ENCODE measurements around the gene CASK. TPM values are rescaled to one million over a fixed set of nuclear protein-coding genes. Genes with fewer than 3 reads are reported as not detected.
A peak's percentile ranks its signal among the peaks of the same experiment; 100 is the strongest.

The CASK gene
- total RNA-seq, 2 experiments from 2014 or later: 39.9 to 44.6 TPM

DNA sequence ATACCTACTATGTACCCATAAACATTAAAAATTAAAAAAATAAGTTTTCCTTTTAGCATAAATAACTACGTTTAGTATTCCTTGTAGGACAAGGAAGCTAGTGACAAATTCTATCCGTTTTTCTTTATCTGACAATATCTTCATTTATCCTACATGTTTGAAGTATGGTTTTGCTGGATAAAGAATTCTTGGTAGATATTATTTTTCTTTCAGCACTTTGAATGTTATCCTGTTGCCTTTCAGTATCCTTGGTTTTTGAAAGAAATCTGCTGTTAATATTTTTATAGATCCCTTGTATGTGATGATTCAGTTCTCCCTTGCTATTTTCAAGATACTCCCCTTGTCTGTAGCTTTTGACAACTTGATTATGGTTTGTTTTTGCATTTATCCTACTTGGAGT is 76.6 kb downstream of the CASK start:
- Histone ChIP-seq H3K9me3 (ENCODE audit: control insufficient read depth in 1 of 2, insufficient read depth in 1 of 2, low read length in 2 of 2) (peaks cover 0 to 39% of the 10 kb centered on the region in 2 experiments), H3K27me3 (ENCODE audit: control insufficient read depth in 1 of 2, insufficient read depth in 2 of 2, low read length in 2 of 2) (no peaks in the 10 kb centered on the region), H3K36me3 (ENCODE audit: insufficient read depth, low read length) (peaks cover 25% of the 10 kb centered on the region), H3K27ac (ENCODE audit: low read depth in 1 of 2, low read length in 2 of 2) (no peak overlapping the region), H3K4me3 (ENCODE audit: low read length) (no peak overlapping the region), H3K4me1 (ENCODE audit: insufficient read depth, low read length) (no peaks in the 10 kb centered on the region)
- Mint-ChIP-seq H3K27me3 (no peaks in the 10 kb centered on the region), H3K4me1 (ENCODE audit: low read depth) (no peaks in the 10 kb centered on the region), H3K36me3 (ENCODE audit: low read depth) (peaks cover 94% of the 10 kb centered on the region), H3K27ac (no peak overlapping the region), H3K9me3 (peaks cover 9% of the 10 kb centered on the region), H3K4me3 (no peak overlapping the region)
- CTCF ChIA-PET: no interaction called here
- POLR2A ChIA-PET: no interaction called here
- intact Hi-C loops (cut with DNase I, micrococcal nuclease): no loop called here
- no peak for ATAC-seq (ENCODE audit: poor library complexity)
- TF ChIP-seq, protein P1, sequence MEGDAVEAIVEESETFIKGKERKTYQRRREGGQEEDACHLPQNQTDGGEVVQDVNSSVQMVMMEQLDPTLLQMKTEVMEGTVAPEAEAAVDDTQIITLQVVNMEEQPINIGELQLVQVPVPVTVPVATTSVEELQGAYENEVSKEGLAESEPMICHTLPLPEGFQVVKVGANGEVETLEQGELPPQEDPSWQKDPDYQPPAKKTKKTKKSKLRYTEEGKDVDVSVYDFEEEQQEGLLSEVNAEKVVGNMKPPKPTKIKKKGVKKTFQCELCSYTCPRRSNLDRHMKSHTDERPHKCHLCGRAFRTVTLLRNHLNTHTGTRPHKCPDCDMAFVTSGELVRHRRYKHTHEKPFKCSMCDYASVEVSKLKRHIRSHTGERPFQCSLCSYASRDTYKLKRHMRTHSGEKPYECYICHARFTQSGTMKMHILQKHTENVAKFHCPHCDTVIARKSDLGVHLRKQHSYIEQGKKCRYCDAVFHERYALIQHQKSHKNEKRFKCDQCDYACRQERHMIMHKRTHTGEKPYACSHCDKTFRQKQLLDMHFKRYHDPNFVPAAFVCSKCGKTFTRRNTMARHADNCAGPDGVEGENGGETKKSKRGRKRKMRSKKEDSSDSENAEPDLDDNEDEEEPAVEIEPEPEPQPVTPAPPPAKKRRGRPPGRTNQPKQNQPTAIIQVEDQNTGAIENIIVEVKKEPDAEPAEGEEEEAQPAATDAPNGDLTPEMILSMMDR (IDR thresholded peaks at IDR 0.05): no peak
- no peak for DNase-seq

DNA sequence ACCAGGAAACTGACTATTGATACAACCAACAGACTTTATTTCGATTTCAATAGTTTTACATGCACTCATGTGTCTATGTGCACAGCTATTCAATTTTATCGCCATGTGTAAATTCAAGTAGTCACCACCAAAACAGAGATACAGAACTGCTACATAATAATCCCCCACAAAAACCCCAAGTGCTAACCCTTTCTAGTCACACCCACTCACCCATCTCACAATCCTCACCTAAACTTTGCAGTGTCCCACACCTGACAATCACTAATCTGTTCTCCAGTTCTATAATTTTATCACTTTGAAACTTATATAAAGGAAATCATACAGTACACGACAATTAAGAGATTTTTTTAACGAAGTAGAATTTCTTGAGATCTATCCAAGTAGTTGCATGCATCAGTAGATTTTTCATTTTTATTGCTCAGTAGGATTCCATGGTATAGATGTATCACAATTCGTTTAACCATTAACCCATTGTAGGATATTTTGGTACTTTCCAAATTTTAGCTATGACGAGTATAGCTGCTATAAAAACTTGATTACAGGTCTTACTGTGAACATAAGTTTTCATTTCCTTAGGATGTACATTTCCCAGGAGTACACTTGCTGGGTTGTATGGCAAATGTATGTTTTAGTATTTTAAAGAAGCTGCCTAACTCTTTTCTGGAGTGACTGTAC is 85.9 kb downstream of the CASK start:
- no peaks in the 10 kb centered on the region for H3K4me1 ChIP-seq (ENCODE audit: insufficient read depth, low read length)
- intact Hi-C loops (cut with DNase I, micrococcal nuclease): no loop called here
- TF ChIP-seq, protein P1 (IDR thresholded peaks at IDR 0.05): no peak
- H3K27me3 ChIP-seq (ENCODE audit: control insufficient read depth in 1 of 2, insufficient read depth in 2 of 2, low read length in 2 of 2): no peaks in the 10 kb centered on the region
- H3K27ac ChIP-seq (ENCODE audit: low read depth in 1 of 2, low read length in 2 of 2): no peak overlapping the region
- peaks cover under 1 to 7% of the 10 kb centered on the region in 2 experiments for H3K9me3 ChIP-seq (ENCODE audit: control insufficient read depth in 1 of 2, insufficient read depth in 1 of 2, low read length in 2 of 2)
- no peaks in the 10 kb centered on the region for H3K36me3 ChIP-seq (ENCODE audit: insufficient read depth, low read length)
- Mint-ChIP-seq H3K4me3 (peak overlapping the region; percentile 18), H3K9me3 (no peaks in the 10 kb centered on the region), H3K4me1 (ENCODE audit: low read depth) (peaks cover 26% of the 10 kb centered on the region), H3K27me3 (no peaks in the 10 kb centered on the region), H3K36me3 (ENCODE audit: low read depth) (peaks cover 42% of the 10 kb centered on the region), H3K27ac (peak overlapping the region; percentile 27)
- ChIA-PET CTCF (no interaction called here), POLR2A (no interaction called here)
- no peak for DNase-seq
- ATAC-seq (ENCODE audit: poor library complexity): no peak
- no peak overlapping the region for H3K4me3 ChIP-seq (ENCODE audit: low read length)

DNA sequence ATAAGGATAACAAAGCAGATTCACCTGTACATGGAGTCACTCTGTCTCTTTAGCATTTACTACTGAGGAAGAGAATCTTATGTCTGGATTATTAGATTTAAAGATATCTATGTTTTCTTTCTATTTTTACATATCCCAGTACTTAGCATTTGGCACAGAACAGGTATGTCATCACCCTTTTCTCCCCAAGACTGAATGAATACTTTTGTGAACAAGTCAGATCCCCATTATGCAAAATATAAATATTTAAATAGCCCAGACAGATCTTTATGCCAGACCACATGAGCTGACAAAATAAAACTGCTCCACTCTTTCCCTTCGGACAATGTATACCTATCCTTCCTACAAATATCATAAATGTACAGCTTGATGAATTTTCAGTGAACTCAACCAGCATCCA is 94.5 kb downstream of the CASK start:
- DNase-seq: no peak
- TF ChIP-seq, protein P1 (IDR thresholded peaks at IDR 0.05): no peak
- H3K27ac Mint-ChIP-seq: no peak overlapping the region
- H3K36me3 Mint-ChIP-seq (ENCODE audit: low read depth): peaks cover 39% of the 10 kb centered on the region
- Histone ChIP-seq H3K4me1 (ENCODE audit: insufficient read depth, low read length) (peaks cover 4% of the 10 kb centered on the region), H3K9me3 (ENCODE audit: control insufficient read depth in 1 of 2, insufficient read depth in 1 of 2, low read length in 2 of 2) (peaks cover 0 to 3% of the 10 kb centered on the region in 2 experiments), H3K27ac (ENCODE audit: low read depth in 1 of 2, low read length in 2 of 2) (no peak overlapping the region), H3K4me3 (ENCODE audit: low read length) (no peak overlapping the region), H3K27me3 (ENCODE audit: control insufficient read depth in 1 of 2, insufficient read depth in 2 of 2, low read length in 2 of 2) (no peaks in the 10 kb centered on the region), H3K36me3 (ENCODE audit: insufficient read depth, low read length) (peaks cover 2% of the 10 kb centered on the region)
- no peak for ATAC-seq (ENCODE audit: poor library complexity)
- H3K4me1 Mint-ChIP-seq (ENCODE audit: low read depth): peaks cover 33% of the 10 kb centered on the region
- no peaks in the 10 kb centered on the region for H3K27me3 Mint-ChIP-seq
- POLR2A ChIA-PET: no interaction called here
- CTCF ChIA-PET: no interaction called here
- no peak overlapping the region for H3K4me3 Mint-ChIP-seq
- H3K9me3 Mint-ChIP-seq: no peaks in the 10 kb centered on the region
- intact Hi-C loops (cut with DNase I, micrococcal nuclease): no loop called here
